C4-2B (cell line): ENCODE data around the gene ACAD9.

Source experiments
- H3K27ac ChIP-seq: fragments of 450-650 bp; 2 replicates; pipeline ENCODE4 v1.5.1; 2017
- CTCF ChIP-seq: fragments of 450-650 bp; conservative IDR thresholded peaks from 2 replicates; pipeline ENCODE4 v1.5.1; 2017; ENCODE audit warnings: mild to moderate bottlenecking
- ZFX ChIP-seq: fragments of 450-650 bp; IDR thresholded peaks from 2 replicates; pipeline ENCODE4 v1.6.1; 2017

Gene ACAD9

GRCh38 chr3:128945041-128945877, 65.8 kb downstream of the ACAD9 start:
- TF ChIP-seq ZFX (no peak), CTCF (no peak)

GRCh38 chr3:128945878-128946175, 66.4 kb downstream of the ACAD9 start:
- TF ChIP-seq ZFX: no peak
- no peak for TF ChIP-seq CTCF
- no peak overlapping the region for H3K27ac ChIP-seq

More at GRCh38 chr3:128945041-128945877, 65.8 kb downstream of the ACAD9 start:
- H3K27ac ChIP-seq: no peak overlapping the region

GRCh38 chr3:128946411-128946810, 67.0 kb downstream of the ACAD9 start:
- H3K27ac ChIP-seq: no peak overlapping the region
- no peak for TF ChIP-seq CTCF
- no peak for TF ChIP-seq ZFX

- H3K27ac ChIP-seq: no peak overlapping the region
- TF ChIP-seq CTCF (no peak), ZFX (no peak)
These were observed 69.7 kb downstream of the ACAD9 start for GRCh38 chr3:128949158-128949557.

GRCh38 chr3:128950223-128950938, 71.0 kb downstream of the ACAD9 start:
- no peak overlapping the region for H3K27ac ChIP-seq
- TF ChIP-seq CTCF (no peak), ZFX (no peak)

GRCh38 chr3:128956440-128956839, 77.0 kb downstream of the ACAD9 start:
- no peak for TF ChIP-seq ZFX
- no peak for TF ChIP-seq CTCF
- H3K27ac ChIP-seq: no peak overlapping the region
